B cell (primary cell): ENCODE measurements around the gene CSF2RB. TPM values are rescaled to one million over a fixed set of nuclear protein-coding genes. Genes with fewer than 3 reads are reported as not detected.

Source experiments
- ATAC-seq: fragments of 200-7000 bp; cut with Tn5 transposase; one replicate; pipeline ENCODE4 v1.10.0; 2021; ENCODE audit warnings: low read depth, mild to moderate bottlenecking, moderate number of reproducible peaks, moderate library complexity
- CTCF ChIA-PET: fragments of 350-600 bp; sonication (Branson Sonifier 250); formaldehyde crosslinking; loops from one replicate; lab custom pipeline; 2021; ENCODE audit warnings: antibody characterized with exemption, inconsistent platforms; lab: Charles Lee
- POLR2A ChIA-PET: fragments of 350-600 bp; sonication (Branson Sonifier 250); formaldehyde crosslinking; loops from one replicate; lab custom pipeline; 2021; ENCODE audit warnings: antibody characterized with exemption; lab: Charles Lee
- DNase-seq: peaks from one replicate; pipeline ENCODE4 v3.0.0; 2013
- H2AFZ ChIP-seq: 2 replicates; pipeline ENCODE4 v1.6.1; 2012; ENCODE audit warnings: mild to moderate bottlenecking, low read depth, low read length; ENCODE audit not compliant: insufficient read depth, poor library complexity, severe bottlenecking
- H3K27ac ChIP-seq, 2 donors: 1 replicate in 1 of 2; 2 replicates in 1 of 2; pipeline ENCODE4 v1.5.1; 2012 to 2013; ENCODE audit warnings: low read length in 2 of 2, mild to moderate bottlenecking in 2 of 2, moderate library complexity in 1 of 2
- H3K27me3 ChIP-seq, 4 experiments: fragments of 200-600 bp in 1 of 4; sonication (generic) in 1 of 4; replicated peaks in 1 of 4; 1 replicate in 2 of 4; 2 replicates in 2 of 4; pipeline versions ENCODE4 v1.6.1 to v1.7.0; 2013 to 2016; ENCODE audit warnings: low read length in 3 of 4, mild to moderate bottlenecking in 2 of 4, mixed read lengths in 1 of 4, moderate library complexity in 1 of 4; ENCODE audit not compliant: insufficient read depth in 4 of 4, control insufficient read depth in 3 of 4; ENCODE audit errors: control extremely low read depth in 1 of 4
- H3K36me3 ChIP-seq, 2 experiments: replicated peaks in 1 of 2; 1 replicate in 1 of 2; 2 replicates in 1 of 2; pipeline versions ENCODE4 v1.6.1 to v1.7.1; 2013; ENCODE audit warnings: low read length in 1 of 2; ENCODE audit not compliant: insufficient read depth in 2 of 2, control insufficient read depth in 1 of 2; ENCODE audit errors: control extremely low read depth in 1 of 2, extremely low read depth in 1 of 2
- H3K4me1 ChIP-seq, 2 donors: fragments of 200-600 bp in 1 of 2; sonication (generic) in 1 of 2; 1 replicate in 1 of 2; 2 replicates in 1 of 2; pipeline versions ENCODE4 v1.5.1 to v1.6.1; 2013 to 2017; ENCODE audit warnings: low read length in 2 of 2; ENCODE audit not compliant: control insufficient read depth in 2 of 2, insufficient read depth in 2 of 2
- H3K4me2 ChIP-seq: replicated peaks from 2 replicates; pipeline ENCODE3; 2012; ENCODE audit warnings: mild to moderate bottlenecking, low read depth, low read length; ENCODE audit not compliant: poor library complexity, severe bottlenecking
- H3K4me3 ChIP-seq, 5 experiments: fragments of 200-600 bp in 1 of 5; sonication (generic) in 1 of 5; 1 replicate in 3 of 5; 2 replicates in 2 of 5; pipeline versions ENCODE4 v1.5.1 to v1.7.0; 2011 to 2016; ENCODE audit warnings: low read length in 4 of 5, mild to moderate bottlenecking in 4 of 5, low read depth in 2 of 5, control low read depth in 1 of 5, moderate library complexity in 1 of 5; ENCODE audit not compliant: insufficient read depth in 1 of 5; ENCODE audit errors: control extremely low read depth in 1 of 5, extremely low read depth in 1 of 5
- H3K79me2 ChIP-seq: fragments of 200-600 bp; sonication (generic); one replicate; pipeline ENCODE4 v1.6.0; 2016; ENCODE audit warnings: low read length; ENCODE audit not compliant: control insufficient read depth, insufficient read depth
- H3K9ac ChIP-seq: fragments of 200-600 bp; sonication (generic); 2 replicates; pipeline ENCODE4 v1.6.1; 2017; ENCODE audit warnings: mild to moderate bottlenecking, low read length, moderate library complexity
- H3K9me3 ChIP-seq, 3 donors: one replicate each; pipeline versions ENCODE4 v1.6.1 to v1.7.1; 2013; ENCODE audit warnings: low read length in 2 of 3; ENCODE audit not compliant: control insufficient read depth in 2 of 3, insufficient read depth in 1 of 3; ENCODE audit errors: control extremely low read depth in 1 of 3
- H4K20me1 ChIP-seq: 2 replicates; pipeline ENCODE4 v1.6.0; 2012; ENCODE audit warnings: mild to moderate bottlenecking, low read length; ENCODE audit not compliant: insufficient read depth, control insufficient read depth, poor library complexity, severe bottlenecking
- H3K27ac Mint-ChIP-seq: one replicate; pipeline ENCODE4 v1.8.0; 2021; ENCODE audit warnings: mixed read lengths
- H3K27me3 Mint-ChIP-seq: one replicate; pipeline ENCODE4 v1.8.0; 2021; ENCODE audit warnings: mixed read lengths
- H3K4me1 Mint-ChIP-seq: one replicate; pipeline ENCODE4 v1.8.0; 2021; ENCODE audit warnings: mixed read lengths
- H3K4me3 Mint-ChIP-seq: one replicate; pipeline ENCODE4 v1.8.0; 2021; ENCODE audit warnings: mixed read lengths
- H3K9me3 Mint-ChIP-seq: one replicate; pipeline ENCODE4 v1.8.0; 2022; ENCODE audit warnings: mixed read lengths; ENCODE audit not compliant: insufficient read depth
- EZH2 ChIP-seq: IDR thresholded peaks from 2 replicates; pipeline ENCODE4 v1.6.1; 2012; ENCODE audit warnings: borderline replicate concordance, low read depth, mild to moderate bottlenecking, moderate library complexity, low read length; ENCODE audit not compliant: insufficient read depth, poor library complexity, severe bottlenecking
- WGBS: methylation state at CpG from one replicate; pipeline ENCODE4 v1.1.5; 2013; ENCODE audit warnings: missing lambda C conversion rate; ENCODE audit not compliant: insufficient coverage; 5-methylcytosine and 5-hydroxymethylcytosine counted together
- intact Hi-C: fragments of 100-400 bp; cut with micrococcal nuclease; formaldehyde crosslinking; loops from one replicate; pipeline ENCODE4 v1.10.0; 2022
- polyA plus RNA-seq: library from polyadenylated mRNA; depleted of rRNA; stranded (reverse); fragments of >200 nt; gene quantifications from 2 replicates; pipeline ENCODE4 v1.2.3, GENCODE V29; 2012
- total RNA-seq, 2 donors: library from RNA; stranded (reverse); fragments of 120-200 nt in 1 of 2; gene quantifications; 1 replicate in 1 of 2; 2 replicates in 1 of 2; pipeline versions ENCODE4 v1.2.3 to v1.2.4, GENCODE V29; 2013 to 2022
- TF ChIP-seq, protein P1 (sequence below): fragments of 200-600 bp; IDR thresholded peaks from one replicate; pipeline ENCODE4 v1.8.0; 2022; ENCODE audit warnings: antibody characterized with exemption, mild to moderate bottlenecking

Gene CSF2RB
- total and polyA plus RNA-seq, 2 donors (not counting 1 experiment from before 2014, with no cell fraction given) = 22.0 to 39.7 TPM

GRCh38 chr22:36954251-36955014 is 41.0 kb downstream of the CSF2RB start:
- CTCF ChIA-PET = interaction anchor here (1.2 kb wide), 1 partner anchor 38 kb away, joined by 3 read pairs; no protein-coding TSS in a partner anchor
- Mint-ChIP-seq H3K27me3 (peaks cover 22% of the 10 kb centered on the region), H3K9me3 (peaks cover 2% of the 10 kb centered on the region), H3K4me3 (no peak overlapping the region), H3K4me1 (no peaks in the 10 kb centered on the region), H3K27ac (no peak overlapping the region)
- Histone ChIP-seq H2AFZ (no peak overlapping the region), H3K27me3 (peaks cover 0 to 1% (median 0%) of the 10 kb centered on the region in 4 experiments), H3K4me2 (no peak overlapping the region), H3K27ac (no peak overlapping the region), H4K20me1 (no peaks in the 10 kb centered on the region), H3K4me1 (no peaks in the 10 kb centered on the region), H3K9me3 (peaks cover 0 to 12% (median 0%) of the 10 kb centered on the region in 3 donors), H3K79me2 (no peaks in the 10 kb centered on the region), H3K9ac (no peak overlapping the region), H3K4me3 (peak overlapping the region in 1 of 5 experiments; percentile 42), H3K36me3 (no peaks in the 10 kb centered on the region)
- no peak for TF ChIP-seq EZH2
- TF ChIP-seq, protein P1, sequence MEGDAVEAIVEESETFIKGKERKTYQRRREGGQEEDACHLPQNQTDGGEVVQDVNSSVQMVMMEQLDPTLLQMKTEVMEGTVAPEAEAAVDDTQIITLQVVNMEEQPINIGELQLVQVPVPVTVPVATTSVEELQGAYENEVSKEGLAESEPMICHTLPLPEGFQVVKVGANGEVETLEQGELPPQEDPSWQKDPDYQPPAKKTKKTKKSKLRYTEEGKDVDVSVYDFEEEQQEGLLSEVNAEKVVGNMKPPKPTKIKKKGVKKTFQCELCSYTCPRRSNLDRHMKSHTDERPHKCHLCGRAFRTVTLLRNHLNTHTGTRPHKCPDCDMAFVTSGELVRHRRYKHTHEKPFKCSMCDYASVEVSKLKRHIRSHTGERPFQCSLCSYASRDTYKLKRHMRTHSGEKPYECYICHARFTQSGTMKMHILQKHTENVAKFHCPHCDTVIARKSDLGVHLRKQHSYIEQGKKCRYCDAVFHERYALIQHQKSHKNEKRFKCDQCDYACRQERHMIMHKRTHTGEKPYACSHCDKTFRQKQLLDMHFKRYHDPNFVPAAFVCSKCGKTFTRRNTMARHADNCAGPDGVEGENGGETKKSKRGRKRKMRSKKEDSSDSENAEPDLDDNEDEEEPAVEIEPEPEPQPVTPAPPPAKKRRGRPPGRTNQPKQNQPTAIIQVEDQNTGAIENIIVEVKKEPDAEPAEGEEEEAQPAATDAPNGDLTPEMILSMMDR = no peak
- intact Hi-C loops = no loop called here
- ATAC-seq (no peak), DNase-seq (no peak)
- POLR2A ChIA-PET = no interaction called here
- 82% methylated on average over 8 of the region's 10 CpGs for WGBS

DNA sequence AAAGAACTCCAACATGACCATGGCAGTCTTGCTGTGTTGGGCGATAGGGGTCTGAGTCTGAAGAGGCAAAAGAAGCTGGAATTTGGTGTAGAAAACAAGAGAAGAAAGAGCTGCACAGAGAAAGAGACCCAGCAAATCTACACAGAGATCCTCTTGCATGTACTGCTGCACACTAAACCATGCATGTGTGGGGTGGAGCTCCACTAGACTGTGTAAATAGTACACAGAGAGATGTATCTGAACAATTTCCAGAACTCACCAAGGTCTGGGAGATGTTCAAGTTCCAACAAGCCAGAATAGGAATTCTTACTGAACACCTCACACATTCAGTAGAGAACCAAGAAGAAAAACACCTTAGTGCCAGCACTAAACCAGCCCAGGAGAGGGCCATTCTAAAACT is 42.3 kb downstream of the CSF2RB start:
- no peak for DNase-seq
- CTCF ChIA-PET = no interaction called here
- Histone ChIP-seq H3K36me3 (no peaks in the 10 kb centered on the region), H3K27me3 (peaks cover 0 to 11% (median 2%) of the 10 kb centered on the region in 4 experiments), H3K4me3 (no peak overlapping the region), H3K27ac (no peak overlapping the region), H3K9ac (no peak overlapping the region), H3K79me2 (no peaks in the 10 kb centered on the region), H4K20me1 (no peaks in the 10 kb centered on the region), H2AFZ (no peak overlapping the region), H3K4me1 (no peaks in the 10 kb centered on the region), H3K9me3 (peaks cover 0 to 13% (median 0%) of the 10 kb centered on the region in 3 donors), H3K4me2 (no peak overlapping the region)
- no peak for TF ChIP-seq EZH2
- TF ChIP-seq, protein P1 = no peak
- H3K27me3 Mint-ChIP-seq = peaks cover 28% of the 10 kb centered on the region
- ATAC-seq = no peak
- intact Hi-C loops = no loop called here
- no CpG with 5 or more reads among the region's 1 CpG for WGBS
- no peak overlapping the region for H3K4me3 Mint-ChIP-seq
- no peaks in the 10 kb centered on the region for H3K4me1 Mint-ChIP-seq
- no peak overlapping the region for H3K27ac Mint-ChIP-seq
- POLR2A ChIA-PET = no interaction called here
- H3K9me3 Mint-ChIP-seq = peaks cover 2% of the 10 kb centered on the region
